Measurements from ENCODE around the gene CPVL.

DNA sequence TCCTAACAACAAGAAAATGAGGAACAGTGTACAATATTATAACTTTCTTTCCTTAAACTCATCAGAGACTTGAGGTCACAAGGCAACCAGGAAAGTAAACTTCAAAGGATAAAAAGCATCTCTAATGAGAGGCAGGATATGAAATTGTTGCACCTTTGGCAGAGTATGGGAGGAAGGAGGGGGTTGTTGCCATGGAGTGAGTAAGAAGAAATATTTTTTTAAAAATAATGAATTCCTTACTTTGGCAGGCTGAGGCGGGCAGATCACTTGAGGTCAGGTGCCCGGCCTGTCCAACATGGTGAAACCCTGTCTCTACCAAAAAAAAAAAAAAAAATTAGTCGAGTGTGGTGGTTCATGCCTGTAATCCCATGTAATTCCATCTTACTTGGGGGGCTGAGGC is 27.1 kb upstream of the CPVL start:
- TF ChIP-seq, protein P1, sequence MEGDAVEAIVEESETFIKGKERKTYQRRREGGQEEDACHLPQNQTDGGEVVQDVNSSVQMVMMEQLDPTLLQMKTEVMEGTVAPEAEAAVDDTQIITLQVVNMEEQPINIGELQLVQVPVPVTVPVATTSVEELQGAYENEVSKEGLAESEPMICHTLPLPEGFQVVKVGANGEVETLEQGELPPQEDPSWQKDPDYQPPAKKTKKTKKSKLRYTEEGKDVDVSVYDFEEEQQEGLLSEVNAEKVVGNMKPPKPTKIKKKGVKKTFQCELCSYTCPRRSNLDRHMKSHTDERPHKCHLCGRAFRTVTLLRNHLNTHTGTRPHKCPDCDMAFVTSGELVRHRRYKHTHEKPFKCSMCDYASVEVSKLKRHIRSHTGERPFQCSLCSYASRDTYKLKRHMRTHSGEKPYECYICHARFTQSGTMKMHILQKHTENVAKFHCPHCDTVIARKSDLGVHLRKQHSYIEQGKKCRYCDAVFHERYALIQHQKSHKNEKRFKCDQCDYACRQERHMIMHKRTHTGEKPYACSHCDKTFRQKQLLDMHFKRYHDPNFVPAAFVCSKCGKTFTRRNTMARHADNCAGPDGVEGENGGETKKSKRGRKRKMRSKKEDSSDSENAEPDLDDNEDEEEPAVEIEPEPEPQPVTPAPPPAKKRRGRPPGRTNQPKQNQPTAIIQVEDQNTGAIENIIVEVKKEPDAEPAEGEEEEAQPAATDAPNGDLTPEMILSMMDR (IDR thresholded peaks at IDR 0.05): no peak
- TF ChIP-seq, protein P2, sequence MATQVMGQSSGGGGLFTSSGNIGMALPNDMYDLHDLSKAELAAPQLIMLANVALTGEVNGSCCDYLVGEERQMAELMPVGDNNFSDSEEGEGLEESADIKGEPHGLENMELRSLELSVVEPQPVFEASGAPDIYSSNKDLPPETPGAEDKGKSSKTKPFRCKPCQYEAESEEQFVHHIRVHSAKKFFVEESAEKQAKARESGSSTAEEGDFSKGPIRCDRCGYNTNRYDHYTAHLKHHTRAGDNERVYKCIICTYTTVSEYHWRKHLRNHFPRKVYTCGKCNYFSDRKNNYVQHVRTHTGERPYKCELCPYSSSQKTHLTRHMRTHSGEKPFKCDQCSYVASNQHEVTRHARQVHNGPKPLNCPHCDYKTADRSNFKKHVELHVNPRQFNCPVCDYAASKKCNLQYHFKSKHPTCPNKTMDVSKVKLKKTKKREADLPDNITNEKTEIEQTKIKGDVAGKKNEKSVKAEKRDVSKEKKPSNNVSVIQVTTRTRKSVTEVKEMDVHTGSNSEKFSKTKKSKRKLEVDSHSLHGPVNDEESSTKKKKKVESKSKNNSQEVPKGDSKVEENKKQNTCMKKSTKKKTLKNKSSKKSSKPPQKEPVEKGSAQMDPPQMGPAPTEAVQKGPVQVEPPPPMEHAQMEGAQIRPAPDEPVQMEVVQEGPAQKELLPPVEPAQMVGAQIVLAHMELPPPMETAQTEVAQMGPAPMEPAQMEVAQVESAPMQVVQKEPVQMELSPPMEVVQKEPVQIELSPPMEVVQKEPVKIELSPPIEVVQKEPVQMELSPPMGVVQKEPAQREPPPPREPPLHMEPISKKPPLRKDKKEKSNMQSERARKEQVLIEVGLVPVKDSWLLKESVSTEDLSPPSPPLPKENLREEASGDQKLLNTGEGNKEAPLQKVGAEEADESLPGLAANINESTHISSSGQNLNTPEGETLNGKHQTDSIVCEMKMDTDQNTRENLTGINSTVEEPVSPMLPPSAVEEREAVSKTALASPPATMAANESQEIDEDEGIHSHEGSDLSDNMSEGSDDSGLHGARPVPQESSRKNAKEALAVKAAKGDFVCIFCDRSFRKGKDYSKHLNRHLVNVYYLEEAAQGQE (IDR thresholded peaks at IDR 0.05; ENCODE audit: insufficient read depth in 1 of 2, low read depth in 2 of 2, low read length in 1 of 2): no peak
- TF ChIP-seq POLR2AphosphoS5 (IDR thresholded peaks at IDR 0.05; ENCODE audit: low read depth, low read length) (no peak), SIN3A (IDR thresholded peaks at IDR 0.05; ENCODE audit: borderline replicate concordance, insufficient read depth, low read depth, low read length) (no peak)

Measured in Panc1 (cell line).